Stomach (tissue), 9 donors: ENCODE results near the gene LAGE3. TPM values are rescaled to one million over a fixed set of nuclear protein-coding genes. Genes with fewer than 3 reads are reported as not detected.

Experiments used
- DNase-seq, 2 donors: peaks; one replicate each; pipeline versions ENCODE4 v3.0.0 to v3.0.0-alpha.2; 2013 to 2019
- H3K27ac ChIP-seq, 5 donors: fragments of 200-600 bp in 4 of 5; sonication (generic) in 4 of 5; one replicate each; pipeline ENCODE4 v1.5.1; 2013 to 2019; ENCODE audit warnings: mild to moderate bottlenecking in 1 of 5, moderate library complexity in 1 of 5
- H3K27me3 ChIP-seq, 3 donors: fragments of 200-600 bp; sonication (generic); one replicate each; pipeline ENCODE4 v1.5.1; 2017 to 2019; ENCODE audit warnings: mixed run types in 1 of 3
- H3K36me3 ChIP-seq, 4 donors: fragments of 200-600 bp; sonication (generic); 1 replicate in 3 of 4; 2 replicates in 1 of 4; pipeline ENCODE4 v1.5.1; 2016 to 2019
- H3K4me1 ChIP-seq, 4 donors: fragments of 200-600 bp; sonication (generic); one replicate each; pipeline ENCODE4 v1.5.1; 2016 to 2019
- H3K4me3 ChIP-seq, 4 donors: fragments of 200-600 bp; sonication (generic) in 3 of 4; one replicate each; pipeline ENCODE4 v1.5.1; 2016 to 2019; ENCODE audit warnings: mild to moderate bottlenecking in 1 of 4
- H3K9me3 ChIP-seq, 4 donors: fragments of 200-600 bp; sonication (generic); one replicate each; pipeline ENCODE4 v1.5.1; 2016 to 2019
- CTCF ChIP-seq, 7 experiments: fragments of 450-650 bp in 4 of 7; fragments of 200-600 bp in 3 of 7; sonication (generic) in 3 of 7; IDR thresholded peaks; one replicate each; pipeline ENCODE4 v1.5.1; 2016 to 2019; ENCODE audit warnings: antibody characterized with exemption in 7 of 7, control low read depth in 2 of 7, mild to moderate bottlenecking in 1 of 7
- EP300 ChIP-seq: sonication (generic); formaldehyde crosslinking; IDR thresholded peaks from one replicate; pipeline ENCODE4 v1.6.1; 2017; ENCODE audit warnings: antibody characterized with exemption
- POLR2A ChIP-seq, 4 donors: fragments of 450-650 bp; IDR thresholded peaks; one replicate each; pipeline ENCODE4 v1.6.1; 2016; ENCODE audit warnings: antibody characterized with exemption in 4 of 4, control low read depth in 2 of 4, mild to moderate bottlenecking in 1 of 4, moderate library complexity in 1 of 4
- POLR2AphosphoS5 ChIP-seq, 3 donors: sonication (generic); formaldehyde crosslinking; IDR thresholded peaks; one replicate each; pipeline ENCODE4 v1.6.1; 2016; ENCODE audit warnings: antibody characterized with exemption in 3 of 3
- WGBS, 5 donors: extraction: QIAGEN DNeasy Blood & Tissue Kit in 3 of 5; methylation state at CpG; one replicate each; pipeline versions ENCODE4 v1.1.5 to v1.1.7; 2013 to 2018; 5-methylcytosine and 5-hydroxymethylcytosine counted together
- intact Hi-C: fragments of 100-400 bp; cut with DNase I; formaldehyde crosslinking; loops from one replicate; pipeline ENCODE4 v1.15.1; 2023; ENCODE audit warnings: low total_unique reads
- polyA plus RNA-seq, 3 donors: library from polyadenylated mRNA; stranded (reverse); fragments of 200-250 nt; gene quantifications; one replicate each; pipeline ENCODE4 v1.2.3, GENCODE V29; 2013
- total RNA-seq, 5 donors: library from RNA; depleted of rRNA; stranded (reverse); fragments of >200 nt; gene quantifications; one replicate each; pipeline versions ENCODE4 v1.1.0 to v1.2.3, GENCODE V29; 2014 to 2016
- donor health status: healthy with polysubstance abuse.
- donor health status: Bipolar disorder and iron deficiency.
- donor health status: healthy.

Gene LAGE3
- total and polyA plus RNA-seq, 8 donors = 2.7 to 29.0 (median 8.4) TPM; not detected in 1

GRCh38 chrX:154434394-154435168, 44.5 kb downstream of the LAGE3 start:
- Histone ChIP-seq H3K27me3 (no peaks in the 10 kb centered on the region), H3K27ac (no peak overlapping the region), H3K36me3 (peaks cover 4 to 54% (median 41%) of the 10 kb centered on the region in 4 donors), H3K4me3 (no peak overlapping the region), H3K9me3 (peaks cover 0 to 3% (median 0%) of the 10 kb centered on the region in 4 donors), H3K4me1 (peaks cover 0 to 55% (median 28%) of the 10 kb centered on the region in 4 donors)
- TF ChIP-seq EP300 = no peak
- no peak for TF ChIP-seq POLR2A (IDR thresholded peaks at IDR 0.05)
- no peak for TF ChIP-seq POLR2AphosphoS5 (IDR thresholded peaks at IDR 0.05)
- no peak for TF ChIP-seq CTCF (IDR thresholded peaks at IDR 0.05)
- 76 to 97% (median 92%) methylated on average over 3 to 7 of the region's 7 CpGs for WGBS, 5 donors
- intact Hi-C loops = no loop called here
- DNase-seq = no peak

GRCh38 chrX:154433605-154434004, 45.5 kb downstream of the LAGE3 start:
- H3K27me3 ChIP-seq = no peaks in the 10 kb centered on the region
- peaks cover 0 to 3% (median 0%) of the 10 kb centered on the region in 4 donors for H3K9me3 ChIP-seq
- intact Hi-C loops = no loop called here
- WGBS, 5 donors = 77 to 90% (median 85%) methylated on average over 6 to 7 of the region's 7 CpGs
- H3K4me1 ChIP-seq = peaks cover 0 to 53% (median 32%) of the 10 kb centered on the region in 4 donors
- H3K36me3 ChIP-seq = peaks cover 4 to 45% (median 39%) of the 10 kb centered on the region in 4 donors
- H3K27ac ChIP-seq = no peak overlapping the region
- no peak overlapping the region for H3K4me3 ChIP-seq
- TF ChIP-seq POLR2A (IDR thresholded peaks at IDR 0.05) = no peak
- TF ChIP-seq EP300 = no peak
- TF ChIP-seq POLR2AphosphoS5 (IDR thresholded peaks at IDR 0.05) = no peak
- no peak for TF ChIP-seq CTCF (IDR thresholded peaks at IDR 0.05)
- DNase-seq = no peak

GRCh38 chrX:154432210-154432609, 46.9 kb downstream of the LAGE3 start:
- peaks cover 0 to 3% (median 0%) of the 10 kb centered on the region in 4 donors for H3K9me3 ChIP-seq
- intact Hi-C loops = no loop called here
- H3K36me3 ChIP-seq = peaks cover 4 to 45% (median 37%) of the 10 kb centered on the region in 4 donors
- H3K27me3 ChIP-seq = no peaks in the 10 kb centered on the region
- H3K4me1 ChIP-seq = peaks cover 0 to 53% (median 29%) of the 10 kb centered on the region in 4 donors
- WGBS, 5 donors = 75 to 95% (median 87%) methylated on average over 5 to 8 of the region's 8 CpGs; no CpG with 5 or more reads in 1 of the 5 donors
- DNase-seq = no peak
- TF ChIP-seq POLR2A (IDR thresholded peaks at IDR 0.05) = no peak
- H3K27ac ChIP-seq = no peak overlapping the region
- H3K4me3 ChIP-seq = no peak overlapping the region

DNA sequence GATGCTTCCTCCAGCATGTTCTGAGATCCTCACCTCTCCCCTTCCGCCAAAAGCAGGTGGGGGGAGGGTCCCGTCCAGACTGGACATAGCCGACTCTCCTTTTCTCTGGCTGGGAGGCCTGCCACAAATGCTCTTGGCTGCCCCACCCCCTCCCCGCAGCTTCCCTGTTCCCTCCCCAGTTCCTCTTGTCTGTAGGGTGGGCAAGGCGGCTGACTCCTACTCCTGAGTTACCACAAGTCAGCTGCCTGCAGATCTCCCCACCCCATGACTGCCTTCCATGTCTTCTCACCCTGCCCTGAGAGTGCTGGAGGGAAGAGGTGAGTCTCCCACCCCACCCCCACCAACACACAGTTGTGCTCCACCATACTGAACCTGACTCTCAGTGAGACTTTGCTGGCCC, 47.7 kb downstream of the LAGE3 start:
- intact Hi-C loops = no loop called here
- H3K4me1 ChIP-seq = peaks cover 0 to 56% (median 34%) of the 10 kb centered on the region in 4 donors
- H3K27me3 ChIP-seq = no peaks in the 10 kb centered on the region
- 40 to 73% (median 61%) methylated on average over 1 to 5 of the region's 5 CpGs; no CpG with 5 or more reads in 1 of the 5 donors for WGBS, 5 donors
- no peak for DNase-seq
- TF ChIP-seq EP300 (no peak), POLR2AphosphoS5 (IDR thresholded peaks at IDR 0.05) (no peak), POLR2A (IDR thresholded peaks at IDR 0.05) (no peak), CTCF (IDR thresholded peaks at IDR 0.05) (no peak)
- H3K9me3 ChIP-seq = no peaks in the 10 kb centered on the region
- H3K36me3 ChIP-seq = peaks cover 4 to 45% (median 37%) of the 10 kb centered on the region in 4 donors
- H3K27ac ChIP-seq = peak overlapping the region in 3 of 5 donors; percentile 26 to 53 (median 32)
- no peak overlapping the region for H3K4me3 ChIP-seq

DNA sequence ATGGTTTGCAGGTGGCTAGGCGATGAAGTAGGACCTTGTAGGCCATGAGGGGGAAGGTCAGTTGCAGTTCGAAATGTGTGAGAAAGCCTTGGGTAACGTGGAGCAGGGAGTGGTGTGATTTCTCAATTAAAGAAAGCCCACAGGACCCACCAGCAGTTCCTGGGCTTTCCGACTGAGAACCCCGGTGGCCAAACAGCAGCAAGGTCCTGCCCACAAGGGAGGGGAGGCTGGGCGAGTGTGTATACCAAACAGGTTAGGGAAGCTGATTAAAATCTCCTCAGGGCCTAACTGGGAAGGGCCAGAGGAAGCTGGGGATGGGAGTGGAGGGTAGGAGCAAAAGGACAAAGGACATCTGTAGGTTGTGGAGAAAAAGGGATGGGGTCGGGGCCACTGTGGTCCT, 48.2 kb downstream of the LAGE3 start:
- H3K4me1 ChIP-seq = peaks cover 0 to 52% (median 31%) of the 10 kb centered on the region in 4 donors
- TF ChIP-seq EP300 (no peak), POLR2AphosphoS5 (IDR thresholded peaks at IDR 0.05) (no peak)
- peaks cover 4 to 45% (median 37%) of the 10 kb centered on the region in 4 donors for H3K36me3 ChIP-seq
- WGBS, 5 donors = 42 to 63% (median 52%) methylated on average over 6 to 7 of the region's 7 CpGs
- no peak for DNase-seq
- no peak overlapping the region for H3K4me3 ChIP-seq
- peak overlapping the region in 3 of 5 donors; percentile 26 to 53 (median 32) for H3K27ac ChIP-seq
- no peaks in the 10 kb centered on the region for H3K9me3 ChIP-seq
- intact Hi-C loops = no loop called here
- no peaks in the 10 kb centered on the region for H3K27me3 ChIP-seq
